ENCODE data around the gene UGT3A1.
"Not testable (repeated sequence)": the region's sequence is repeated elsewhere in the genome, so short reads cannot be mapped to it uniquely, and the experiment has no call there.

Gene UGT3A1, protein sequence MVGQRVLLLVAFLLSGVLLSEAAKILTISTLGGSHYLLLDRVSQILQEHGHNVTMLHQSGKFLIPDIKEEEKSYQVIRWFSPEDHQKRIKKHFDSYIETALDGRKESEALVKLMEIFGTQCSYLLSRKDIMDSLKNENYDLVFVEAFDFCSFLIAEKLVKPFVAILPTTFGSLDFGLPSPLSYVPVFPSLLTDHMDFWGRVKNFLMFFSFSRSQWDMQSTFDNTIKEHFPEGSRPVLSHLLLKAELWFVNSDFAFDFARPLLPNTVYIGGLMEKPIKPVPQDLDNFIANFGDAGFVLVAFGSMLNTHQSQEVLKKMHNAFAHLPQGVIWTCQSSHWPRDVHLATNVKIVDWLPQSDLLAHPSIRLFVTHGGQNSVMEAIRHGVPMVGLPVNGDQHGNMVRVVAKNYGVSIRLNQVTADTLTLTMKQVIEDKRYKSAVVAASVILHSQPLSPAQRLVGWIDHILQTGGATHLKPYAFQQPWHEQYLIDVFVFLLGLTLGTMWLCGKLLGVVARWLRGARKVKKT

DNA sequence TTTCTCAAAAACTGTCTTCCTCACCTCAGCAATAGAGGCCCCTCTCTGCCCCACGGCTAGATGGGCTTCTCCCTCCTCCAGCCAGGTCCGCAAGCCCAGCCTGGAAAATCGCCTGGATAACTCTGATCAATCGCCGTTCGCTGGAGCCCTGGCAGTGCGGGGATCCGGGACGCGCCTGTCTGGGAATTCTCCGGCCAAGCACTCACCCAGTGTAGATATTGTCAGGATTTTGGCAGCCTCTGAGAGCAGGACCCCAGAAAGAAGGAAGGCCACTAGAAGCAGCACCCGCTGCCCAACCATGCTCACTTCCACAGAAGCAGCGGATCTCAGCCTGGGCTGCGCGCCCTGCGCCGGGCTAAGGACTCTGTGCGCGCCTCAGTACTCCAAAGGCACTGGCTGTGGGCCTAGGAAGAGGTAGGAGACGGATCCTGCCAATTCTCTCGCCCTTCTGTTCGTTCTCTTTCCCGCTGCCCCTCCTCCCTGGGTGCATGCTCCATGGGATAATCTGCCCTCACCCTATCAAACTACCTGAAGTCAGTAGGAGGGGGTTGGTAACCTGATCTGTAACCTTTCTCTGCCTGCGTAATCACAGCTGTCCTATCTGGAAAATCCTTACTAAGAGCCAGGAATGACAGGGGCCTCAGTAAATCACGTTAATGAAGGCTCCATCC, at the start of gene UGT3A1:
TSS of gene UGT3A1 (minus strand) at position 450 of the 671 bp plus-strand sequence. CDS start at position 300, 150 bp downstream.
- Histone ChIP-seq H3K36me3 (ENCODE audit: control insufficient read depth in 5 of 5, insufficient read depth in 5 of 5, low read length in 5 of 5) (no peaks in the 10 kb centered on the region), H3K9ac (ENCODE audit: low read length in 5 of 5) (no peak within 1 kb of the TSS), H3K27ac (ENCODE audit: low read depth, low read length) (no peak within 1 kb of the TSS)

DNA sequence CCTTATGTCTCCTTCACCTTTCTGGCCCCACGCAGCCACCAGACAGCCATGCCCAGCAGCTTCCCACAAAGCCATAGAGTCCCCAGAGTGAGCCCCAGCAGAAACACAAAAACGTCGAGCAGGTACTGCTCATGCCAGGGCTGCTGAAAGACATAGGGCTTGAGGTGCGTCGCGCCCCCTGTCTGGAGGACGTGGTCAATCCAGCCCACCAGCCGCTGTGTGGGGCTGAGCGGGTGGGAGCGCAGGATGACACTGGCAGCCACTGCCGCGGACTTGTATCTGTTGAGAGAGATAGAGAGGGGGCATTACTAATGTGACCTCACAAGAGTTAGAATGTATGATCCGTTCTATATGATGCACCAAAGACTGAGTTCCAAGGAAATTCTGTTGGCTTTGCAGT, 44.5 kb upstream of the UGT3A1 start:
- Histone ChIP-seq H3K4me3 (ENCODE audit: low read depth in 1 of 5, low read length in 5 of 5) (no peak overlapping the region), H3K9me3 (ENCODE audit: control insufficient read depth in 5 of 5, low read length in 5 of 5) (no peaks in the 10 kb centered on the region), H3K27me3 (ENCODE audit: control insufficient read depth in 5 of 5, insufficient read depth in 4 of 5, low read length in 5 of 5) (peaks cover 0 to 2% (median 0%) of the 10 kb centered on the region in 5 donors), H3K9ac (ENCODE audit: low read length in 5 of 5) (no peak overlapping the region), H3K4me1 (ENCODE audit: control insufficient read depth in 5 of 5, insufficient read depth in 5 of 5, low read length in 5 of 5) (no peaks in the 10 kb centered on the region), H3K36me3 (ENCODE audit: control insufficient read depth in 5 of 5, insufficient read depth in 5 of 5, low read length in 5 of 5) (no peaks in the 10 kb centered on the region), H3K27ac (ENCODE audit: low read depth, low read length) (no peak overlapping the region)

More for the DNA sequence above, at the start of gene UGT3A1:
- Histone ChIP-seq H3K4me3 (ENCODE audit: low read depth in 1 of 5, low read length in 5 of 5) (no peak within 1 kb of the TSS), H3K4me1 (ENCODE audit: control insufficient read depth in 5 of 5, insufficient read depth in 5 of 5, low read length in 5 of 5) (no peaks in the 10 kb centered on the region), H3K27me3 (ENCODE audit: control insufficient read depth in 5 of 5, insufficient read depth in 4 of 5, low read length in 5 of 5) (peaks cover 0 to 13% (median 6%) of the 10 kb centered on the region in 5 donors), H3K9me3 (ENCODE audit: control insufficient read depth in 5 of 5, low read length in 5 of 5) (peaks cover 0 to 2% (median 0%) of the 10 kb centered on the region in 5 donors)

DNA sequence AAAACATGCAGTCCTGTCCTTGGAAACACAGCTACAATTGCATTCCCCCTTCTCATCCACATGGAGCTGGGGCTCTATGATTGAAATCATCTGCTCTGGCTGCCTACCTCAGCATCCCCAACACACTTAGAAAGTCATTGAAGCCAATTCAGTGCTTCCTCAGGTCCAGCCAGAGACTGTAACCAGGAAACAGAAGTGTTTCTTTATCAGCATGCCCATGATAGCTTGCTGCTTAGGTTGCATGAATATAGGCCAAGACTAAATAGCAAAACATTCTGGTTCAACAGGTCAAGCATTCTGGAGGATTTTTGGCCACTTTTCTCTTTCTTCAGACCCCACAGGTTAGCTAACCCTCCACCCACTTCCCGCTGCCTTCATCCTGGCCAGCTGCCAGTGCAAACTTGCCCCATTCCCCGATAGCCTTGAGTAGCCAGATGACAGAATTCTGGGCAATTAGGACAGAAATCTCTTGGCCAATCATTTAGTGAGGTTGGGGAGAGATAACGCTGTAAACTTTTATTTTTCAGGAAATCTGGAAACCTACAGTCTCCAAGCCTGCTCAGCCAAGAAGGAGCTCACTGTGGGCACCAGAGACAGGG, 43.4 kb upstream of the UGT3A1 start:
- not testable (repeated sequence) for H3K36me3 ChIP-seq (ENCODE audit: control insufficient read depth in 5 of 5, insufficient read depth in 5 of 5, low read length in 5 of 5); H3K4me3 ChIP-seq (ENCODE audit: low read depth in 1 of 5, low read length in 5 of 5); H3K4me1 ChIP-seq (ENCODE audit: control insufficient read depth in 5 of 5, insufficient read depth in 5 of 5, low read length in 5 of 5); H3K27ac ChIP-seq (ENCODE audit: low read depth, low read length); H3K9me3 ChIP-seq (ENCODE audit: control insufficient read depth in 5 of 5, low read length in 5 of 5); H3K9ac ChIP-seq (ENCODE audit: low read length in 5 of 5); H3K27me3 ChIP-seq (ENCODE audit: control insufficient read depth in 5 of 5, insufficient read depth in 4 of 5, low read length in 5 of 5)

DNA sequence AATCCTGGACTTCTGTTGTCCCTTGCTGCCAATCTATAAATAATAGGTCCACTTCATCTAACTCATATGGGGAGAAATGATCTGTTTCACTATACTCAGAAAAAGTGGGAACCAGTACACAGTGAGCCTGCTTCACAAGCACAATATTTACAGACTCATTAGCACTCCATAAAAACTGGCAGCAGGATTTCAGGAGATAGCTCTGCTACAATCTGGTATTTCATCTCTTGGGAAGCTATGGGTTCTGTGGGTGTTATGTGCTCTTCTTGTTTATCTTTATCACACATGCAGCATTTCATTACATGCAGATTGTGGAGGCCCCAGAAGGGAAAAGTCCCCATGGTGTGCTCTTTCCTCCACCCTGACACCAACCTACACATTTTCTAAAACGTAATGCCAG, 42.3 kb upstream of the UGT3A1 start:
- Histone ChIP-seq H3K9me3 (ENCODE audit: control insufficient read depth in 5 of 5, low read length in 5 of 5) (peaks cover 0 to 3% (median 0%) of the 10 kb centered on the region in 5 donors), H3K4me3 (ENCODE audit: low read depth in 1 of 5, low read length in 5 of 5) (no peak overlapping the region), H3K27ac (ENCODE audit: low read depth, low read length) (no peak overlapping the region), H3K4me1 (ENCODE audit: control insufficient read depth in 5 of 5, insufficient read depth in 5 of 5, low read length in 5 of 5) (no peaks in the 10 kb centered on the region), H3K27me3 (ENCODE audit: control insufficient read depth in 5 of 5, insufficient read depth in 4 of 5, low read length in 5 of 5) (no peaks in the 10 kb centered on the region), H3K36me3 (ENCODE audit: control insufficient read depth in 5 of 5, insufficient read depth in 5 of 5, low read length in 5 of 5) (no peaks in the 10 kb centered on the region), H3K9ac (ENCODE audit: low read length in 5 of 5) (no peak overlapping the region)

DNA sequence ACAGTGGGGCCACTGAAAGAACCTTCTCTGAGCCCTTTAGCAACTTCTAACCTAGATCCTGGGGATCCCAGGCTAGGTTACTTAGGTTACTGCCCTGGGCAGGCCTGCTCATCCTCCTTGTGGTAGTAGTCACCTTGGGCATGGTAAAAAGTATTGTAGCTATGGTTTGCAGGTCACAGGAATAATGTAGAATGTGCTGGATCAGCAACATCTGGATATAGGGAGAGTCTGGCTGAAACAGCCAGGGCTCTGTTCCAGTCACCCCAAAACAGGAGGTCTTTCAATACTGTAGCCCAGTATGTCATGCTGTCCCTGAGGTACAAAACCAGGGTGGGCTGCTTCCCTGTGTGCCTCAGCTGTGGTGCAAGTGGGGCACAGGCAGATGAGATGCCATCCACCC, 41.9 kb upstream of the UGT3A1 start:
- Histone ChIP-seq H3K4me1 (ENCODE audit: control insufficient read depth in 5 of 5, insufficient read depth in 5 of 5, low read length in 5 of 5) (no peaks in the 10 kb centered on the region), H3K4me3 (ENCODE audit: low read depth in 1 of 5, low read length in 5 of 5) (no peak overlapping the region), H3K36me3 (ENCODE audit: control insufficient read depth in 5 of 5, insufficient read depth in 5 of 5, low read length in 5 of 5) (no peaks in the 10 kb centered on the region), H3K9me3 (ENCODE audit: control insufficient read depth in 5 of 5, low read length in 5 of 5) (peaks cover 0 to 3% (median 0%) of the 10 kb centered on the region in 5 donors), H3K9ac (ENCODE audit: low read length in 5 of 5) (no peak overlapping the region), H3K27me3 (ENCODE audit: control insufficient read depth in 5 of 5, insufficient read depth in 4 of 5, low read length in 5 of 5) (no peaks in the 10 kb centered on the region), H3K27ac (ENCODE audit: low read depth, low read length) (no peak overlapping the region)

DNA sequence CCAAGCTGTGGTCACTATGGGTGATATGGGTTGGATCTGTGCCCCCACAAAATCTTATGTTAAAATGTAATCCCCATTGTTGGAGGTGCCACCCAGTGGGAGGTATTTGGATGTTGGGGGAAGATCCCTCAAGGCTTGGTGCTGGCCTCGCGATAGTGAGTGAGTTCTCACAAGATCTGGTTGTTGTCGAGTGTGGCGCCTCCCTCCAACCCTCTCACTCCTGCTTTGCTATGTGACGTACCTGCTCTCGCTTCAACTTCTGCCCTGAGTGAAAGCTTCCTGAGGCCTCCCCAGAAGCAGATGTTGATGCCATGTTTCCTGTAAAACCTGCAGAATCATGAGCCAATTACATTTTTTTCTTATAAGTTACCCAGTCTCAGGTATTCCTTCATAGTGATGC, 40.0 kb upstream of the UGT3A1 start:
- no peak overlapping the region for H3K9ac ChIP-seq (ENCODE audit: low read length in 5 of 5)
- no peaks in the 10 kb centered on the region for H3K4me1 ChIP-seq (ENCODE audit: control insufficient read depth in 5 of 5, insufficient read depth in 5 of 5, low read length in 5 of 5)
- H3K9me3 ChIP-seq (ENCODE audit: control insufficient read depth in 5 of 5, low read length in 5 of 5): peaks cover 0 to 3% (median 0%) of the 10 kb centered on the region in 5 donors
- no peaks in the 10 kb centered on the region for H3K27me3 ChIP-seq (ENCODE audit: control insufficient read depth in 5 of 5, insufficient read depth in 4 of 5, low read length in 5 of 5)
- no peak overlapping the region for H3K4me3 ChIP-seq (ENCODE audit: low read depth in 1 of 5, low read length in 5 of 5)
- no peaks in the 10 kb centered on the region for H3K36me3 ChIP-seq (ENCODE audit: control insufficient read depth in 5 of 5, insufficient read depth in 5 of 5, low read length in 5 of 5)
- H3K27ac ChIP-seq (ENCODE audit: low read depth, low read length): no peak overlapping the region

DNA sequence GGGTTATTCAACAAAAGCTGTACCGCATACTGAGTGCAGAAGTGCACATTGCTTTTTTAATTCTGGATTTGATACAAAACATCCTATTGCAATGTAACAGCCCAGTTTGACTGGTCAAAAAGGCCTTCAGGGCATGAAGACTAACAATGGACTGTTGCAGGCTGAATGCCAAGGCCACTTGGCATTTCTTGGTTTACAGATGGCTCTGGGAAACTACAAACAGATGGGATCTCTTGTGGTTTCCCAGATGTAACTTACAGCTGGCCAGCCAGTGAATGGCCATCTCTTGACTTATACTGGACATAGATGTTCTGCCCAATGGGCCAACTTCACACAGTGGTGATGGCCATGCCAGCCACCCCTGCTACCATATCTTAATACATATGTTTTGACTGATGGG, 38.7 kb upstream of the UGT3A1 start:
- Histone ChIP-seq H3K36me3 (ENCODE audit: control insufficient read depth in 5 of 5, insufficient read depth in 5 of 5, low read length in 5 of 5) (no peaks in the 10 kb centered on the region), H3K4me1 (ENCODE audit: control insufficient read depth in 5 of 5, insufficient read depth in 5 of 5, low read length in 5 of 5) (no peaks in the 10 kb centered on the region), H3K9ac (ENCODE audit: low read length in 5 of 5) (no peak overlapping the region), H3K27me3 (ENCODE audit: control insufficient read depth in 5 of 5, insufficient read depth in 4 of 5, low read length in 5 of 5) (no peaks in the 10 kb centered on the region), H3K27ac (ENCODE audit: low read depth, low read length) (no peak overlapping the region), H3K9me3 (ENCODE audit: control insufficient read depth in 5 of 5, low read length in 5 of 5) (peaks cover 0 to 3% (median 0%) of the 10 kb centered on the region in 5 donors), H3K4me3 (ENCODE audit: low read depth in 1 of 5, low read length in 5 of 5) (no peak overlapping the region)

DNA sequence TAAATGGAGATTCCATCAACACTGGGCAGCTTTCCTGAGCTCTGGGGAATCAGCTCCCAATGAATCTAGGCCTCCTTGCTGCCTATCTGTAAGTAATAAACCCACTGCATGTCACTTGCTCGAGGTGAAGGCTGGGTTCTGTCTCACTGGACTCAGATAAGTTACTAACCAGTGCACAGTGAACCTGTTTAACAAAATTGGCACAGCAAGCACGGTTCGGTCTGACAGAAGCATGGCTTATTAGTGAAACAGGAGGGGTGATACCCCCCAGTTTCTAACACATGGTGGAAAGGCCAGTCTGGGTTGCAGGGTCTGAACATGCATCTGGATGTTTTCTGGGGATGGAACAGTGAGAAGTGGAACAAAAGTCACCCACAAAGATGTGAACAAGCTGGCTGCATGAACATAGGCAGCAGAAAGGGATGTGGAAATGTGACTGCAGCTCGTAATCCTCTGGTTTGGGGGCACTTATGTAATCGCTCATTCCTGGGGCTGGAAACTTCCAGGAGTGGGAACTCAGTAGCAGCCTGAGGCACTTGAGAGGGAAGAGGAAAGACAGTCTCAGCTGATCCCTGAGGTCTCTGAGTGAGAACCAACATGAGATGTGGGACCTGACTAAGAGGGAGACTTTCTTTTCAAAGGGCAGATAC, 37.8 kb upstream of the UGT3A1 start:
- Histone ChIP-seq H3K36me3 (ENCODE audit: control insufficient read depth in 5 of 5, insufficient read depth in 5 of 5, low read length in 5 of 5) (no peaks in the 10 kb centered on the region), H3K9ac (ENCODE audit: low read length in 5 of 5) (no peak overlapping the region), H3K4me3 (ENCODE audit: low read depth in 1 of 5, low read length in 5 of 5) (no peak overlapping the region), H3K4me1 (ENCODE audit: control insufficient read depth in 5 of 5, insufficient read depth in 5 of 5, low read length in 5 of 5) (no peaks in the 10 kb centered on the region), H3K27ac (ENCODE audit: low read depth, low read length) (no peak overlapping the region), H3K9me3 (ENCODE audit: control insufficient read depth in 5 of 5, low read length in 5 of 5) (peaks cover 0 to 3% (median 0%) of the 10 kb centered on the region in 5 donors), H3K27me3 (ENCODE audit: control insufficient read depth in 5 of 5, insufficient read depth in 4 of 5, low read length in 5 of 5) (no peaks in the 10 kb centered on the region)

DNA sequence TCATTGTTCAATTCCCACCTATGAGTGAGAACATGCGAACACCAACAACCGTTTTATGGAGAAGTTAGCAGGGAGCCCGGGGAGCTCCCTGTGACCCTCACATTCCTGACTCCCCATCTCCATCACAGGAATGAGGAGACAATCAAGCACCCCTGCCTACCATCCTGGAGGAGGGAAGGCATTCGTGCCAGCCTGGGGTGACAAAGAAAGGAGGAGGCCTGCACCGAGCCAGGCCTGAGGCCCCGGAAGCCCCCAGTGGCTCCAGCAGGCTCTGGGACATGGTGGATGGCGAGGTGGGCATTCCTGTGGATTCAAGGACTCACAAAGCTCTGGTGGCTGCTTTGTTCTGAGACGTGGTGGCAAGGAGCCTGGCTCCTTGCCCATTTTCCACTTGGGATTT, 36.5 kb upstream of the UGT3A1 start:
- H3K27ac ChIP-seq (ENCODE audit: low read depth, low read length): no peak overlapping the region
- H3K36me3 ChIP-seq (ENCODE audit: control insufficient read depth in 5 of 5, insufficient read depth in 5 of 5, low read length in 5 of 5): no peaks in the 10 kb centered on the region
- H3K27me3 ChIP-seq (ENCODE audit: control insufficient read depth in 5 of 5, insufficient read depth in 4 of 5, low read length in 5 of 5): no peaks in the 10 kb centered on the region
- peaks cover 0 to 3% (median 0%) of the 10 kb centered on the region in 5 donors for H3K9me3 ChIP-seq (ENCODE audit: control insufficient read depth in 5 of 5, low read length in 5 of 5)
- H3K4me1 ChIP-seq (ENCODE audit: control insufficient read depth in 5 of 5, insufficient read depth in 5 of 5, low read length in 5 of 5): no peaks in the 10 kb centered on the region
- no peak overlapping the region for H3K4me3 ChIP-seq (ENCODE audit: low read depth in 1 of 5, low read length in 5 of 5)
- no peak overlapping the region for H3K9ac ChIP-seq (ENCODE audit: low read length in 5 of 5)

Measured in subcutaneous abdominal adipose tissue (tissue), 5 donors.